ENCODE data around the gene ZNF385D. TPM values are rescaled to one million over a fixed set of nuclear protein-coding genes. Genes with fewer than 3 reads are reported as not detected.

Gene ZNF385D
- polyA plus RNA-seq, 1 donor (not counting 4 experiments of a cell fraction or from before 2014, with no cell fraction given), result 0.46 TPM

- H3K9me3 ChIP-seq (ENCODE audit: control insufficient read depth, low read depth, low read length), result no peaks in the 10 kb centered on the region
- no peak overlapping the region for H3K27ac ChIP-seq (ENCODE audit: control insufficient read depth, insufficient read depth, low read length)
- no peaks in the 10 kb centered on the region for H3K79me2 ChIP-seq (ENCODE audit: control insufficient read depth, insufficient read depth, low read length)
- no peak overlapping the region for H2AFZ ChIP-seq (ENCODE audit: control insufficient read depth, low read length)
- no peak for TF ChIP-seq EZH2 (IDR thresholded peaks at IDR 0.05; ENCODE audit: low read length)
- TF ChIP-seq CTCF (optimal IDR thresholded peaks at IDR 0.05 in 1 of 3, IDR thresholded peaks at IDR 0.05 in 1 of 3, conservative IDR thresholded peaks at IDR 0.05 in 1 of 3; ENCODE audit: extremely low read depth in 1 of 3, insufficient read depth in 2 of 3, low read length in 3 of 3), result no peak
- dilution Hi-C loops (cut with MboI; ENCODE audit: extremely low pct_ligation_motif_present, low sequenced_read_pairs), result no loop called here
- no peaks in the 10 kb centered on the region for H3K36me3 ChIP-seq (ENCODE audit: control insufficient read depth in 2 of 2, extremely low read depth in 1 of 2, insufficient read depth in 2 of 2, low read length in 2 of 2)
- H3K4me3 ChIP-seq (ENCODE audit: control insufficient read depth in 2 of 3, extremely low read depth in 1 of 3, insufficient read depth in 2 of 3, low read depth in 1 of 3, low read length in 3 of 3), result no peak overlapping the region
- no peak overlapping the region for H3K4me2 ChIP-seq (ENCODE audit: control insufficient read depth, extremely low read depth, insufficient read depth, low read depth, low read length)
- H3K9me1 ChIP-seq (ENCODE audit: control insufficient read depth, extremely low read depth, insufficient read depth, low read length), result no peaks in the 10 kb centered on the region
- H4K20me1 ChIP-seq (ENCODE audit: control insufficient read depth, extremely low read depth, insufficient read depth, low read length), result no peaks in the 10 kb centered on the region
- FAIRE-seq, result no peak
- no peaks in the 10 kb centered on the region for H3K4me1 ChIP-seq (ENCODE audit: control insufficient read depth, extremely low read depth, insufficient read depth, low read length)
- no peak overlapping the region for H3K9ac ChIP-seq (ENCODE audit: control insufficient read depth, extremely low read depth, insufficient read depth, low read length)
- H3K27me3 ChIP-seq (ENCODE audit: control insufficient read depth, extremely low read depth, insufficient read depth, low read length), result no peaks in the 10 kb centered on the region
- DNase-seq (ENCODE audit: low read depth, low spot score), result no peak
Observed at GRCh38 chr3:21738283-21738682, 12.7 kb downstream of the ZNF385D start.

GRCh38 chr3:21734746-21735145 is 16.3 kb downstream of the ZNF385D start:
- dilution Hi-C loops (cut with MboI; ENCODE audit: extremely low pct_ligation_motif_present, low sequenced_read_pairs), result no loop called here
- no peaks in the 10 kb centered on the region for H3K4me1 ChIP-seq (ENCODE audit: control insufficient read depth, extremely low read depth, insufficient read depth, low read length)
- H3K9me3 ChIP-seq (ENCODE audit: control insufficient read depth, low read depth, low read length), result no peaks in the 10 kb centered on the region
- H3K9me1 ChIP-seq (ENCODE audit: control insufficient read depth, extremely low read depth, insufficient read depth, low read length), result no peaks in the 10 kb centered on the region
- no peak overlapping the region for H3K27ac ChIP-seq (ENCODE audit: control insufficient read depth, insufficient read depth, low read length)
- no peak overlapping the region for H3K4me2 ChIP-seq (ENCODE audit: control insufficient read depth, extremely low read depth, insufficient read depth, low read depth, low read length)
- H3K27me3 ChIP-seq (ENCODE audit: control insufficient read depth, extremely low read depth, insufficient read depth, low read length), result no peaks in the 10 kb centered on the region
- no peaks in the 10 kb centered on the region for H3K79me2 ChIP-seq (ENCODE audit: control insufficient read depth, insufficient read depth, low read length)
- H2AFZ ChIP-seq (ENCODE audit: control insufficient read depth, low read length), result no peak overlapping the region
- TF ChIP-seq CTCF (optimal IDR thresholded peaks at IDR 0.05 in 1 of 3, IDR thresholded peaks at IDR 0.05 in 1 of 3, conservative IDR thresholded peaks at IDR 0.05 in 1 of 3; ENCODE audit: extremely low read depth in 1 of 3, insufficient read depth in 2 of 3, low read length in 3 of 3), result no peak
- TF ChIP-seq EZH2 (IDR thresholded peaks at IDR 0.05; ENCODE audit: low read length), result no peak
- no peaks in the 10 kb centered on the region for H4K20me1 ChIP-seq (ENCODE audit: control insufficient read depth, extremely low read depth, insufficient read depth, low read length)
- FAIRE-seq (no peak), DNase-seq (ENCODE audit: low read depth, low spot score) (no peak)
- no peaks in the 10 kb centered on the region for H3K36me3 ChIP-seq (ENCODE audit: control insufficient read depth in 2 of 2, extremely low read depth in 1 of 2, insufficient read depth in 2 of 2, low read length in 2 of 2)
- no peak overlapping the region for H3K9ac ChIP-seq (ENCODE audit: control insufficient read depth, extremely low read depth, insufficient read depth, low read length)
- no peak overlapping the region for H3K4me3 ChIP-seq (ENCODE audit: control insufficient read depth in 2 of 3, extremely low read depth in 1 of 3, insufficient read depth in 2 of 3, low read depth in 1 of 3, low read length in 3 of 3)

Measured in keratinocyte (primary cell).